ENCODE data around the gene MBD2.
A peak's percentile ranks its signal among the peaks of the same experiment; 100 is the strongest.
"Not testable (repeated sequence)": the region's sequence is repeated elsewhere in the genome, so short reads cannot be mapped to it uniquely, and the experiment has no call there.

Gene MBD2

DNA sequence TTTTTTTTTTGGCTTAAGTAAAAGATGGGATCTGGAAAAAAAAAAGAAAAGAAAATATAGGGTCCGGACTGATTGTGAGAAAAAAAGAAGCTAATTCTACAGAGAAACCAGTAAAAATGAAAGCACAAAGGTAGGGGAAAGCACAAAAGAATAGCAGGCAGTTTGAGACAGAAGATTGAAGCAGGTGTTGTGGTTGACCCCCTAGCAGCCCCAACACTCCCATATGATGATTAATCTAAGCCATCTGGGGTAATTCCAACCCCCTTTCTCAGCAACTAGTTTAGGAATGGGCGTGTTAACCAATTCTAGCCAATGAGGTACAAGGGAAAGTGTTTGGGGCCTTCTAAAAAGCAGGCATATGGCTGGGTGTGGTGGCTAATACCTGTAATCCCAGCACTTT, 77.0 kb downstream of the MBD2 start:
- DNase-seq, result no peak

DNA sequence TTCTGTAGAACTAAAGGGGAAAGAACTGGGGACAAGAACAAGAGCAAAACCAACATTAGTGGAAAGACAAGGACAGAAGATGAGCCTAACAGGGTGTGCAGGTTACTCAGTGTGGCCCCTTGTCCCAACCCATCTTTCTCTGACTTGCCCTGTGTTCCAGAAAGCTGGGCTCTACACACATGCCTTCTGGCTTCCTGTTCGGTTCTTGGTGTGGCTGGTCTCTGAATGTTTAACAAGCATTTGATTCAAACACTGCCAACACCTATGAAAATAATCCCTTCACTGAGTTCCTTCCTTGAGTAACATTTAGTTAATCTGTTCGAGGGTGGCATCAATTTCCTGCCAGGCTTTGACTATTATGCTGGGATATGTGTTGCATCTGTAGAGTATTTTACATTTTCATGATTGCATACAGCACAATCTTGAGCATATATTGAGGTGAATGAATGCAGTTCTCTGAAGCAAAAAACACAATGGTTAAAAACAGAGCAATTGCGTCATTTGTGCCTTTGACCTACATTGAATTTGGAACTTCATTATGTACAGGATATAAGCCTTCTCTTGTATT, 83.3 kb downstream of the MBD2 start:
- no peak for DNase-seq

DNA sequence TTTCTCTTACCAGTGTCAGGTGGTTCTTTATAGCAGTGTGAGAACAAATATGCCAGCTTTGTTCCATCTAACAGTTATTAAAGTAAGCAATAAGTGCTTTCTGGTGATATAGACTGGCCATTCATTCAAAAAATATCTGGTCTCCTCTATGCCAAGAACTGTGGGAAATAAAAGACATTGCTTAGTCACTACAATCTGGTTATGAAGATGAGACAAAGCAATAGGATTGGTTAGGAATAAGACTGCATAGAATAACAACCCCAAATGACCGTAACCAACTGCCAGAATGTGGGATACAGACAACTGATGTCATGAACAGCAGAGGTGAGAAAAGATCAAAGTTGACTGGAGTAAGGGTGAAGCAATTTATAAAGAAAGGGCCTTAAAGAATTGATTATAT, 83.8 kb downstream of the MBD2 start:
- DNase-seq, result no peak

DNA sequence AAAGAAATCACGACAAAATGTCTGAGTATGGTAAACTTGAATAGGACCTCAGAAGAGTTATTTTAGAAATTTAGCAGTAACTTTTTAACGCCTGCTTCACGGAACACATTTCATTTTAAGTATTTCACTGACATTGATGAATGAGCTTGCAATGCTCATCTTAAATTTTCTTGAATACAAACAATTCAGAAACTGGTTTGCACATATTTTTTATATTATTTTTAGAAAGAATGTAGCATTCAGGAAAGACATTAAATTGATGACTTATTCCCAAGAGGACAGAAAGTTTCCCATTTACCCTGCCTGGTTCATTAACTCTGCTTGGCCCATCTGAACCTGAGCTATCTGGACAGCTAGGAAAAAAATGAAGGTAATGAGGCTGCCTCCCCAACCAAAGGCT, 89.3 kb downstream of the MBD2 start:
- no peak for DNase-seq

DNA sequence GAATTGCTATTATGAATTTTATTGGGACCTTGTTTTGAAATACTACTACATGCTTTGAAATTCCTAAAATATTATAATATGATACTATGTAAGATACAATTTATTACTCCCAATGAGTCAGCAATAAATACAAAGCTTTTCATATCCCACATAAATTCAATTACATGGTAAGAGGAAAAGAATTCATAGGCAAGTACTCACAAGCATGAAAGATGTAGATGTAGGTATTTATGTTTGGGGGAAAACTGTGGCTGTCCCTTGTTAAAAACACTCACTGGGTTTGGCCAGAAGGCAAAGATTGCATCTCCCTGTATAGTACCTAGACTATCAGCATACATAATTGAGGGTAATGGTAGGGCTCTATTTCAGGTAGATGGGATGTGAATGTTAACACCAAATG, 90.4 kb downstream of the MBD2 start:
- no peak for DNase-seq

DNA sequence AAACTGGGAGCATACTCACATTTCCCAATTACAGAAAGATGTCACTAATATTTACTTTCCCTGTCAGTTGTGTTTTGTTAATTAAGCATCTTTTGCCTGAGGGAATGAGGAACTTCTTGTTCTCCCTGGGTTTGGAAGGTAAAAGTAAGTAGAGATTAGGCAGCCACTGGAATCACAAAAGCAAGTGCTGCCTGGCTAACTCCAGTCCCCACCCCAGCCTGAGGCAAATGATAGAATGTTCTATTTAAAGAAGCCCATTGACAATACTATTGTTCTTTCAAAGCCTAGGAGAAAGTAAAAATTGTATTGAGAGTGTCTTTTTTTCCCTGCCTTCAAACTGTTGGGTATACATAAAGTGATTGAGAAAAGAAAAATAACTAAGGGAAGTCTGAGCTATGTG, 93.8 kb downstream of the MBD2 start:
- no peak for DNase-seq

DNA sequence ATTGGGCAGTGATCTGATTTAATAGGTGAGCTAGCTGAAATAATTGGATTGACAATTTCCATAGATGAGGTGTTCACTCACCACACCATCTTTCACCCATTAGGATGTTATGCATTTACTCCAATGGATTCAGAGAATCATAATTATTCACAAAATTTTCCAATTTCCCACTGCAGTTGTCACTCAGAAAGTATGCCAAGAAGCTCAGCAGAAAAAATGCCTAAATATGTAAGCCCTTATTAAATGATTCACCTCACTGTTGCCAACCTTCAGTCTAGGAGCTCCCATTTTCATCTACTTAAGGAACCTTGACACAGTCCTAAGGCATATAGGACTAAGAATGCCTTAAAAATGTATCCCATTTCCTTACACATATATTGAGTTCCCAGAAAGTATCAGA, 94.3 kb downstream of the MBD2 start:
- no peak for DNase-seq

DNA sequence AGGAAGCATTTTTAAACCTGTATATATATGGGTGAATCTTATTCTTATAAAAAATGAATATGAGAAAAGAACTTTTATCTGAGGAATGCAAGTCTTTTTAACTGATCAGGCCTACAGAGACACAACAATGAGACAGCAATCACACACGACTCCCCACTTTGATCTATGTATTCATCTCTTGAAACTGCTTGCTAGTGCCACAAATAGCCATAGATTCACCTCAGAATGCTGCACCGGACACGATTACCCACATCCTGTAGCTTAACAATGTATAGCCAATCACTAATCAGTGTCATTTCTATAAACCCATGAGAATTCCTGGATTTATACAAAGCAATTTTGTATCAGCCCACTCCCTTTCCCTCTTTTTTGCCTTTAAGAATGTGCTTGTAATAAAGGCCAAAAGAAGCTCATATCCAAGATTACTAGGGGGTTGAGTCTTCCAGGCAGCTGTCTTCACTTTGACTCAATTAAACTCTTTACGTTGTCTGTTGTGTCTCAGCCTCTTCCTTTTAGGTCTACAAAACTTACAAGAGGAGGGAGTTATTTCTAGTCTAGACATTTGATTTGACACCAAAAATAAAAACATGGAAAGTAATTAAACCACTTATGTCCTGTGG, 94.9 kb downstream of the MBD2 start:
- no peak for DNase-seq

DNA sequence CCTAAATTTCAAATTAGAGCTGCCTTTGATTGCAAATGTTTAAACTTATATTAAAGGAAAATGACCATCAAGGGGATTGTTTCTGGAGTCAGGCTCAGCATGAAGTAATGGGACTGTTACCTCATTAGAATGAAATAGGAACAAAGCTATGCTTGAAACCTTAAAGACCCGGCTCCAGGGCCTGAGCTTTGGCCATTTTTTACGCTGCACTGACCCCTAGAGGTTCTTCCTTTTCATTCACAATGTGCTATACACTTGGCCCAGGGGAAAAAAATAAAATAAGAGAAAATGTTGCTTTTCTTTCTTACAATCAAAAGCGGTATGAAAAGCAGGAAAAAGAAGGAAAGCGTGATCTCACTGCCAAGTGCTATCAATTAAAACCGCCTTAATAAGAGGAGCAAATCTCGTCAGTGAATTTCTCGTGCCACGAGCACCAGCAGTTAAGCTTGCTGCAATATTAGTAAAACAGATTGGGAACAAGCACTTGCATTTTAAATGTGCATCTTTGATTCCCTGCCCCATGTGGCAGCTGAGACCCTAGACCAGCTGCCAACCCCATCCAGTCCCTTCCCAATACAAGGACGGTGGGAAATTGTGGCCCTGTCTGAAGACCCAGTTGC, 96.6 kb downstream of the MBD2 start:
- DNase-seq, result no peak

DNA sequence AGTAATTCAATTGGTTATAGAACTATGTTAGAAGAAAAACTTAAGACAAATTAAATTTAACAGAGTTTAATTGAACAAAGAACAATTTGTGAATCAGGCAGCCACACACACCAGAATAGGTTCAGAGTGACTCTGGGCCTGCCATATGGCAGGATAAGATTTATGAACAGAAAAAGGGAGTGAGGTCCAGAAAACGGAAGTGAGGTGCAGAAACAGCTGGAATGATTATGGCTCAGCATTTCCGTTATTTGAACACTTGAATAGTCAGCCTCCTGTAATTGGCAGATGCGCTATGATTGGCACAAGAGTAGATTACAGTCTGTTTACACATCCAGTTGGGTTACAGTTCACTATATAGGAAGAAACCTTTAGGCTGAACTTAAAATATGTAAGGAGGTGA, 99.0 kb downstream of the MBD2 start:
- DNase-seq, result no peak

DNA sequence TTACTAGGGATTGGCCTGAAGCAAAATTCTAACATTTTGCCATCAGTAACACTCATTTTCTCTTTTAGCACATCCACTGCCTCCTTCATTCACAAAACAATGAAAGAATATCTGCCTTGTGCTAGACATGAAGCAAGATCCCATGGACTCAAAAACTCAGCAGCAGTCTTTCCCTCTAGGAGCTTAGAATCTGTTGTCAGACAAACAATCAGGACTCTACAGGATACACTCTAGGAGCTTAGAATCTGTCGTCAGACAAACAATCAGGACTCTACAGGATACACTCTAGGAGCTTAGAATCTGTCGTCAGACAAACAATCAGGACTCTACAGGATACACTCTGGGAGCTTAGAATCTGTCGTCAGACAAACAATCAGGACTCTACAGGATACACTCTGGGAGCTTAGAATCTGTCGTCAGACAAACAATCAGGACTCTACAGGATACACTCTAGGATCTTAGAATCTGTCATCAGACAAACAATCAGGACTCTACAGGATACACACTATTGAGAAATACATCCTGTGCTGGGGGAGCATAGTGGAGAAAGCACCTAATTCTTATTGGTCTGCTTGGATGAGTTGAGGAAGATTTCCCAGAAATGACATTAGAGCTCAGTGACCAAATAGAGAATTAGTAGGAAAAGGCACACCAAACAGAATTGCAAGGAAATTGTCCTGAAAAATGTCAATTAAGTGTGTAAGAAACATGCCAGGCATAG, 100.6 kb downstream of the MBD2 start:
- not testable (repeated sequence) for DNase-seq

DNA sequence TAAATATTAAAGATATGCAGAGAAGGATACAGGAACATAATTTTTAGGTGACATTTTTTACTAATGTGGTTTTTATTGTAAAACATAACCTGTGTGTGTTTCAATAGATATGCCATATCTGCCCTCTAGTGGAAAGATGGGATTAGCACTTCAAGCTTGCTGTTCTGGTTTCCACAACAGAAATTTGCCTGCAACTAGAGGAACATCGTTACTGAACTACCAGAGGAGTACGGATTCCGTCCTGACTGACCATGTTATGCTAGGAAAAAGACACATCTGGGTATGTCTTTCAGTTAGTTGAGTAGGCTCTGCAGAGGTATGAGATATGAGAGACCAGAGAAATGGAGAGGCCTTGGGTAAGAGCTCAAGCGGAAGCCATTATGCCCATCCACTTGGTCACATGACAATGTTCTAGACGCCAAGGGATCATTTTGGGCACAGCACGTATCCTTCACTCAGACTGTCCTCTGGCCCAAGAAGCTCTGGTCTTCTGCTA, 104.9 kb downstream of the MBD2 start:
- peak; percentile 26 for DNase-seq

DNA sequence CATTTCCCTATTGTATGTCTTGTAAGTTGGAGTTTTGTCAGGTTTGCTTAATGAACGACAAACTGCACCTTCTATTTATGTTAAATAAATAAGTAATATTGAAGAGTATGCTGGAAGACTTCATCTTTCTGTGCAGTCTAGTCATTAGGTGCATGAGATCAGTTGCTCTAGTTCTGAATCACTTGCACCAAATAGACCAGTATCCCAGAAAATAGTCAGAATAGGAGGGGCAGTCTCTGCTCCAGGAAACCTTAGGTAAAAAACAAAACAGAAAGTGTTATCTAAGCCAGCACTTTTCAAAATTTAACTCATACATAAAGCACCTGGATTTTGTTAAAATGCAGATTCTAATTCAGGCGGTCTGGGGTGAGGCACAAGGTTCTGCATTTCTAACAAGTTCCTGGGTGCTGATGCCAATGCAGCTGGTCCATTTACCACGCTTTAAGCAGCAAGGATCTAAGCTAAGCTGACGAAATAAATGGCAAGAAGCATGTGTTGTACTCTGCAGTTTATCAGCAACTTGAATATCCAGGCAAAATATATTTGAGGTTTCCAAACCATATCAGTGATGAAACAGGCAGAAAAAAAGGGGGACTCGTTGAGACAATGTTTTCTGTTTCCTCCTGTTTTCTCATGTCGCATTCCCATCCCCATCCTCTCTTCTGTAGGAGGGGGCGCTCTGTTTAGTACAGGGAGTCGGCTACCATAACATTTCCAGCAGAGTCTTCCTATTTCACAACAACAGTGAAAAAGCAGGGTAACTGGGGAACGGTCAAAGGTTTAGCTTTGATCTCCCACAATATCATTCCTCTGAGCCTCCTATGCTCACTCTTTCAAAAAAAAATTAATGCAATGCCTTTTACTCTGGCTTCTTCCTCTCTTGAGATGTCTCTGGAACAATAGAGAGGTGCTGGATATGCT, 106.4 kb downstream of the MBD2 start:
- no peak for DNase-seq

DNA sequence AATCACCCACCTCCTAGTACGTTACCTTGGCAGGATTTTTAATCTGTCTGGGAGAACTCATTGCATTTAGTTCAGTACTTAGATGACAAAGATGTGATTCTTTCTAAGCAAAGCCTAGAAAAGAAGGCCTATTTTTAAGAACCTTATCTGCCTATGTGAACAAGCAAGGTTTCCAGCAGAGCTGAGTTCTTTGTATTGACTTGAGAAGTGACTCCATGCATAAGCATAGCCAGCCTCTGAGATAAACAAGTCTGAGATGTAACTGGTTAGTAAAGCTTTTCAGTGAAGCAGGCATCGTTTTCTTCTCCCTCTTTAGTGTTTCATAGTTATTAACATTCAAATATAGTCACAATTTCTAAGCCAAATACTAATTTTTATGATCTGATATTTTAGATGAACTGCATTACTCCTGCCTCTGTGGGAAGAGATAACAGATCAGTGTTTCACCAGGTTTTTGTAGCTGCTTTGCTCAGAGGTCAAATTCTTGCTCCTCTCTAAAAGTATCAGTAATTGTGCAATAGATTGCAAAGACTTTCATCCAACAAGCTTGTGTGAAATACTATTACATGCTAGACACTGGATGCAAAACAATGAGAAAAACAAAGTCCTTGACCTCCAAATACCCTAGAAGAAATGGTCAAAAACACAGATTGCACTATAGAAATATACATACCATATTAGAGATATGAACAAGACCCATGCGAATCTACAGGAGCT, 107.8 kb downstream of the MBD2 start:
- DNase-seq, result no peak

DNA sequence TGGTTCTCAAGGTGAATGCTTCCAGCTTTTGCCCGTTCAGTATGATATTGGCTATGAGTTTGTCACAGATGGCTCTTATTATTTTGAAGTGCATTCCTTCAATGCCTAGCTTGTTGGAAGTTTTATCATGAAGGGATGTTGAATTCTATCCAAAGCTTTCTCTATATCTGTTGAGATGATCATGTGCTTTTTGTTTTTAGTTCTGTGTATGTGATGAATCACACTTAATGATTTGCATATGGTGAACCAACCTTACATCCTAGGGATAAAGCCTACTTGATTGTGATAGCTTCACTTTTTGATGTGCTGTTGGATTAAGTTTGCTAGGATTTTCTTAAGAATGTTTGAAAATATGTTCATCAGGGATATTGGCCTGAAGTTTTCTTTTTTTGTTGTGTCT, 112.1 kb downstream of the MBD2 start:
- no peak for DNase-seq

DNA sequence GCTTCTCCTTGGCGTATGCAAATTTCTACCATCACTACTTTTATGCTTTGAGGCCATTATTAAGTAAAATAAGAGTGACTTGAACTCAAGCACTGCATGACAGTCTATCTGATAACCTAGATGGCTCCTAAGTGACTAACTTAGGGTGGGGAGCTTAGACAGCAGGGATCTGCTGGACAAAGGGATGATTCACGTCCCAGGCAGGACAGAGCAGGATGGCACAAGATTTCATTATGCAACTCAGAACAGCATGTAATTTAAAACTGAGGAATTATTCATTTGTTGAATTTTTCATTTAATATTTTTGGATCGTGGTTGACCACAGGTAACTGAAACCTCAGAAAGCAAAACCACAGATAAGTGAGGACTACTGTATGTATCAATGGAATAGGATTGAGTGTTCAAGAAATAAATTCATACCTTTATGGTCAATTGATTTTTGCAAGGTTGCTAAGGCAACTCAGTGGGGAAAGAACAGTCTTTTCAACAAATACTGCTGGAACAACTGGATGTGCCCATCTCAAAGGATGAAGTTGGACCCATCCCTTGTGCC, 115.3 kb downstream of the MBD2 start:
- no peak for DNase-seq

DNA sequence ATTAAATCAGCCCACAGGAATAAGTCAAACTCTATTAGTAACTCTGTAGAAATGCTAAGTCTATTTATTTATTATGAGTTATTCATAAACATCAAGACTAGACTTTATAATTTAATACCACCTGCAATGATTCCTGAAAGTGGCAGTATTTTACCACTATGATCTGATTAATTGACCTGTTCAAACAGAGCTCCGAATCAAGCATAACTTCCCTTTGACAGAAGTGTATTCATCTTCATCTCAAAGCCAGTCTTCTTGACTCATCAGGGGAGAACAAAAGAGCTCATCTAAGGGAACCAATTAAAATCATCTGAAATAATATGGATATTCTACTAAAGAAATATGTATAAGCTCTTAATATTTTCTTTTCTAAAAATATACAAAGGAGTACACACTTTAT, 122.3 kb downstream of the MBD2 start:
- no peak for DNase-seq
